Ectodermal cell (in vitro differentiated cells): Measurements from ENCODE around the gene RFTN1.

Experiments used
- H3K27ac ChIP-seq: 2 replicates; pipeline ENCODE4 v1.7.0; 2013; ENCODE audit warnings: mild to moderate bottlenecking, low read depth, low read length; ENCODE audit not compliant: insufficient read depth, poor library complexity, severe bottlenecking
- H3K27me3 ChIP-seq: 2 replicates; pipeline ENCODE4 v1.7.0; 2013; ENCODE audit warnings: mild to moderate bottlenecking, low read length; ENCODE audit not compliant: insufficient read depth, control insufficient read depth, poor library complexity, severe bottlenecking
- H3K36me3 ChIP-seq: one replicate; pipeline ENCODE4 v1.7.0; 2013; ENCODE audit warnings: low read length; ENCODE audit not compliant: control insufficient read depth, insufficient read depth
- H3K4me1 ChIP-seq: one replicate; pipeline ENCODE4 v1.7.0; 2013; ENCODE audit warnings: low read length; ENCODE audit not compliant: control insufficient read depth, insufficient read depth
- H3K4me3 ChIP-seq: 2 replicates; pipeline ENCODE4 v1.7.0; 2013; ENCODE audit warnings: low read depth, low read length, control low read depth; ENCODE audit not compliant: insufficient read depth
- H3K9me3 ChIP-seq: 2 replicates; pipeline ENCODE4 v1.7.0; 2013; ENCODE audit warnings: mild to moderate bottlenecking, low read length, moderate library complexity; ENCODE audit not compliant: control insufficient read depth
- WGBS, 2 experiments: methylation state at CpG; one replicate each; pipeline ENCODE4 v1.1.7; 2013; ENCODE audit warnings: missing lambda C conversion rate in 2 of 2; 5-methylcytosine and 5-hydroxymethylcytosine counted together

RFTN1 gene

DNA sequence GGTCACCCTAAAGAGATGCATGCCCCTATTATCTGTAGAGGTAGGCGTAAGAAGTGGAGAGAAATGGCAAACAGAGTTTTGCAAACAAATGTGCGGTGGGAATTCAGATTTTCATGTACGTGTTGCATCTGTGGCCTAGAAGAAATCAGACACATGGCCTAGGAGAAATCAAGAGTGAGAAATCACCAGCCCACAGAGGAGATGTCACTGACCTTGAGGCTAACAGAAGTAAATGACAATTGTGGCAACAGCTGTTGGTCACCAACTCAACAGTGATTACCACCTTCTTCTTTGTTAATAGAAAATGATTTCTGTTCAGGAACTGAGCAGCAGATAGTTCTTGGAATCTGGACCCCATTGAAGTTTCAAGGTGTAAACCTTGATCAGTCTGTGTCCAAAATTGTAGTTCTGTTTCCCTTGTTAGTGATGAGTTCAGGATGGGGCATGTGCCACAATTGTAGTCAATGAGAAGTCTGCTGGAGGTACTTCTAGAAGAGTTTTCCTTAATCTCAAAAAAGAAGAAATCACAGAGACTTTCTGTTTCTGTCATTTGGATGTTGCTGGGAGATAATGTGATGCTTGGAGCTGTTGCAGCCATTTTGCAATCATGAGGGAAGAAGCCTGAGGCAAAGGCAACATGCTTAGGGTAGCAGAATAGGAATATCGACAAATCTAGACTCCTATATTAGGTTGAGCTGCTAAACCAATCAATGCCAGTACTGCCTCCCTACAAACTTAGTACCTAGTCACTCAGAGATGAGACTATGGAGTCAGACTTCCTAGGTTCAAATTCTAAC is 34.3 kb upstream of the RFTN1 start:
- H3K4me3 ChIP-seq = no peak overlapping the region
- 95 to 98% methylated on average over 4 of the region's 4 CpGs for WGBS, 2 experiments
- no peak overlapping the region for H3K27ac ChIP-seq

GRCh38 chr3:16546186-16547010 is 32.9 kb upstream of the RFTN1 start:
- H3K4me1 ChIP-seq = no peaks in the 10 kb centered on the region
- H3K27me3 ChIP-seq = no peaks in the 10 kb centered on the region
- 88 to 92% methylated on average over 12 of the region's 12 CpGs for WGBS, 2 experiments
- H3K9me3 ChIP-seq = no peaks in the 10 kb centered on the region
- no peak overlapping the region for H3K4me3 ChIP-seq
- no peaks in the 10 kb centered on the region for H3K36me3 ChIP-seq
- H3K27ac ChIP-seq = no peak overlapping the region

More for the DNA sequence above, 34.3 kb upstream of the RFTN1 start:
- no peaks in the 10 kb centered on the region for H3K36me3 ChIP-seq
- no peaks in the 10 kb centered on the region for H3K4me1 ChIP-seq
- H3K27me3 ChIP-seq = no peaks in the 10 kb centered on the region
- no peaks in the 10 kb centered on the region for H3K9me3 ChIP-seq

GRCh38 chr3:16545413-16546185 is 32.1 kb upstream of the RFTN1 start:
- no peaks in the 10 kb centered on the region for H3K4me1 ChIP-seq
- WGBS, 2 experiments = 86 to 87% methylated on average over 9 to 10 of the region's 10 CpGs
- H3K9me3 ChIP-seq = no peaks in the 10 kb centered on the region
- H3K36me3 ChIP-seq = no peaks in the 10 kb centered on the region
- no peak overlapping the region for H3K27ac ChIP-seq
- no peak overlapping the region for H3K4me3 ChIP-seq
- H3K27me3 ChIP-seq = no peaks in the 10 kb centered on the region

GRCh38 chr3:16543242-16543864 is 29.9 kb upstream of the RFTN1 start:
- Histone ChIP-seq H3K27me3 (no peaks in the 10 kb centered on the region), H3K4me3 (no peak overlapping the region), H3K4me1 (no peaks in the 10 kb centered on the region), H3K9me3 (no peaks in the 10 kb centered on the region), H3K36me3 (no peaks in the 10 kb centered on the region), H3K27ac (no peak overlapping the region)
- whole genome bisulfite sequencing, 2 experiments = 89 to 97% methylated on average over 6 of the region's 6 CpGs

DNA sequence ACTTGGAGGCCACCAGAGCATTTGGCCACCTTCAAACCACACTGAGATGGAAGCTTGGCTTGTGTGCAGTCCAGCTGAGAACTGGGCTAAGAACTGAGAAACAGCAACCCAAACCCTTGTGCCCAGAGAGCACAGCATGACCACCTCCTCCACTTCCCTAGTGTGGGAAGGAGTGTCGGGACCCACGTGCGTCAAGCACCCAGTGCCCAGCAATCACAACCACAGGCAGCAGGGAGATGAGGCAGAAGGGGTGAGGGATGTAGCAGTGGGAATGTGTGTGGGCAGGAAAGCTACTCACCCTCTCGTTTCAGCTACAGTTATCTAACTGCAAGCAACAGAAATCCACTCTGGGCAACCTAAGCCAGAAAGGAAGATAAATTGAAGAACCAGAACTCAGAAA is 25.0 kb upstream of the RFTN1 start:
- Histone ChIP-seq H3K4me3 (no peak overlapping the region), H3K9me3 (no peaks in the 10 kb centered on the region), H3K36me3 (no peaks in the 10 kb centered on the region), H3K27me3 (no peaks in the 10 kb centered on the region), H3K27ac (no peak overlapping the region), H3K4me1 (no peaks in the 10 kb centered on the region)
- 91 to 99% methylated on average over 4 of the region's 4 CpGs for WGBS, 2 experiments

DNA sequence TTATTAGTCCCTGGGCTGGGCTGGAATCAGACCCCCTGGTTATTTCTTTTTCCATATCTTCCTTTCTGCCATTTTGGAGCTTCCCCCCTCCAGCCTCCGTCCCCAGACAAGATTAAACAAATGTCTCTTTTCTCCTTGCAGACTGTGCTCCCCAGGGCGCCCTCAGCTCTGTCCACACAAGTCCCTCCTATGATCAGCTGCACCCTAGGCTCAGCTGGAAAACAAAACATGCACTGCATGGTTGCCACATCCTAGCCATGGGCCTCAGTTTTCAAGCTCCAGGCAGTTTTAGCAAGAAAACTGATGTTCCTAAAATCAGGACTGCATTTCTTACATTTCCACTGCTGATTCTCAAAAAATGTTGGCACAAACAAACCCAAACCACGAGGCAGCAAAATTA is 23.5 kb upstream of the RFTN1 start:
- WGBS, 2 experiments = 73 to 81% methylated on average over 3 of the region's 3 CpGs
- no peaks in the 10 kb centered on the region for H3K36me3 ChIP-seq

DNA sequence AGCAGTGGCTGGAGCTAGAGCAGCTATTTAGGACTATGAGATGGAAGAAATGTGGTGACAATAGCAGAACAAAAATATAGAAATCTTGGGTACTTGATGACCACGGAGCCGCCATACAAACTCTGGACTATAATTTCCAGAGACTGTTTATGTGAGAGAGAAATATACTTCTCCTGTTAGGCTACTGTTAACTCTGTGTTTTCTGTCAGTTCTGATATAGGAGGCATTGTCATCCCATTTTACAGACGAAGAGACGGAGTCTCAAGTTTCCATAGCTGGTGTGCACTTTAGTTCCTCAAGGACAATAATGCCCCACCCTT is 22.8 kb upstream of the RFTN1 start:
- no peak overlapping the region for H3K27ac ChIP-seq
- H3K4me3 ChIP-seq = no peak overlapping the region
- H3K9me3 ChIP-seq = no peaks in the 10 kb centered on the region
- WGBS, 2 experiments = 95% methylated on average over 4 of the region's 4 CpGs
- no peaks in the 10 kb centered on the region for H3K27me3 ChIP-seq
- H3K36me3 ChIP-seq = no peaks in the 10 kb centered on the region
- H3K4me1 ChIP-seq = no peaks in the 10 kb centered on the region

More for the DNA sequence above, 23.5 kb upstream of the RFTN1 start:
- H3K4me3 ChIP-seq = no peak overlapping the region
- H3K27ac ChIP-seq = no peak overlapping the region
- H3K4me1 ChIP-seq = no peaks in the 10 kb centered on the region
- H3K27me3 ChIP-seq = no peaks in the 10 kb centered on the region
- no peaks in the 10 kb centered on the region for H3K9me3 ChIP-seq

DNA sequence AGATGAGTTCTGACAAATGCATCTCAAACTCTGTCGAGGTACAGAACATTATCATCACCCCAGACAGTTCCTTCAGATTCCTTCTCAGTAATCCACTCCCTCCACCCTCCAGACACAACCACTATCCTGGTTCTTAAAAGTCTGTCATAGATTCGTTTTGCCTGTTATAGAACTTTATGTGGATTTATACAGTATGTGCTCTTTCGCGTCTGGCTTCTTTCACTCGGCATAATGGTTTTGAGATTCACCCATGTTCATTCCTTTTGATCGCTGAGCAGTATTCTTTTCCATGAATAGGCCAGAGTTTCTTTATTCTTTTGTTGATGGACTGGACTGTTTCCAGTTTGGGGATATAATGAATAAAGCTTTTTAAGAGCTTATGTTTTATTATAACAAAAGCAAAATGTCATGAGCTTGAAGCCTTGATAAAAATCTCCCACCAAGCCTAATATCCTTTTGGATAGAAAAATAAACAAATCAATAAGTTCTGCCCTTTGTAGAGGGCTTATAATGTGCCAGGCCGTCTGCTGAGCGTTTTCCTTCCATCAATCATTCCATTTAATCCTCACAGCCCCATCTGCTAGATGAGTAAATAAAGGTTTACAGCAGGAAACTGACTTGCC is 21.3 kb upstream of the RFTN1 start:
- Histone ChIP-seq H3K4me1 (no peaks in the 10 kb centered on the region), H3K36me3 (no peaks in the 10 kb centered on the region), H3K27ac (no peak overlapping the region), H3K9me3 (no peaks in the 10 kb centered on the region), H3K27me3 (no peaks in the 10 kb centered on the region), H3K4me3 (no peak overlapping the region)
- WGBS, 2 experiments = 82 to 87% methylated on average over 8 of the region's 8 CpGs

DNA sequence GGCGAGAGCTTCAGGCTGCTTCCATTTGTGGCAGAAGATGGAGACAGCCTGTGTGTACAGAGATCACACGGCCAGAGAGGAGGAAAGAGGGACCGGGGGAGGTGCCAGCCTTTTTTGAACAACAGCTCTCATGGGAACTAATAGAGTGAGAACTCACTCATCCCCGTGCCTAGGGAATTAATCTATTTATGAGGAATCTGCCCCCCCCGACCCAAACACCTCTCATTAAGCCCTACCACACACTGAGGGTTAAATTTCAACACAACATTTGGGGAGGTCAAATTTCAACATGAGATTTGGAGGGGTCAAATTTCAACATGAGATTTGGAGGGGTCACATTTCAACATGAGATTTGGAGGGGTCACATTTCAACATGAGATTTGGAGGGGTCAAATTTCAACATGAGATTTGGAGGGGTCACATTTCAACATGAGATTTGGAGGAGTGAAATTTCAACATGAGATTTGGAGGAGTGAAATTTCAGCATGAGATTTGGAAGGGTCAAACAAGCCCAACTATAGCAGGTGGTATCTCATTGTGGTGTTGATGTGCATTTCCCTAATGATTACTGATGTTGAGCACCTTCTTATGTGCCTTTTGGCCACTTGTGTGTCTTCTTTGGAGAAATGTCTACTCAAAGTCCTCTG is 20.6 kb upstream of the RFTN1 start:
- Histone ChIP-seq H3K27me3 (no peaks in the 10 kb centered on the region), H3K9me3 (no peaks in the 10 kb centered on the region), H3K4me3 (no peak overlapping the region), H3K27ac (no peak overlapping the region), H3K36me3 (no peaks in the 10 kb centered on the region), H3K4me1 (no peaks in the 10 kb centered on the region)
- 55 to 63% methylated on average over 4 to 5 of the region's 5 CpGs for WGBS, 2 experiments
